ENCODE results near the gene OS9. TPM values are rescaled to one million over a fixed set of nuclear protein-coding genes. Genes with fewer than 3 reads are reported as not detected.
"Not testable (repeated sequence)": the region's sequence is repeated elsewhere in the genome, so short reads cannot be mapped to it uniquely, and the experiment has no call there.

OS9 gene, protein sequence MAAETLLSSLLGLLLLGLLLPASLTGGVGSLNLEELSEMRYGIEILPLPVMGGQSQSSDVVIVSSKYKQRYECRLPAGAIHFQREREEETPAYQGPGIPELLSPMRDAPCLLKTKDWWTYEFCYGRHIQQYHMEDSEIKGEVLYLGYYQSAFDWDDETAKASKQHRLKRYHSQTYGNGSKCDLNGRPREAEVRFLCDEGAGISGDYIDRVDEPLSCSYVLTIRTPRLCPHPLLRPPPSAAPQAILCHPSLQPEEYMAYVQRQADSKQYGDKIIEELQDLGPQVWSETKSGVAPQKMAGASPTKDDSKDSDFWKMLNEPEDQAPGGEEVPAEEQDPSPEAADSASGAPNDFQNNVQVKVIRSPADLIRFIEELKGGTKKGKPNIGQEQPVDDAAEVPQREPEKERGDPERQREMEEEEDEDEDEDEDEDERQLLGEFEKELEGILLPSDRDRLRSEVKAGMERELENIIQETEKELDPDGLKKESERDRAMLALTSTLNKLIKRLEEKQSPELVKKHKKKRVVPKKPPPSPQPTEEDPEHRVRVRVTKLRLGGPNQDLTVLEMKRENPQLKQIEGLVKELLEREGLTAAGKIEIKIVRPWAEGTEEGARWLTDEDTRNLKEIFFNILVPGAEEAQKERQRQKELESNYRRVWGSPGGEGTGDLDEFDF
- 100 to 1,000 TPM; 185 to 288 (median 224) TPM for total RNA-seq

DNA sequence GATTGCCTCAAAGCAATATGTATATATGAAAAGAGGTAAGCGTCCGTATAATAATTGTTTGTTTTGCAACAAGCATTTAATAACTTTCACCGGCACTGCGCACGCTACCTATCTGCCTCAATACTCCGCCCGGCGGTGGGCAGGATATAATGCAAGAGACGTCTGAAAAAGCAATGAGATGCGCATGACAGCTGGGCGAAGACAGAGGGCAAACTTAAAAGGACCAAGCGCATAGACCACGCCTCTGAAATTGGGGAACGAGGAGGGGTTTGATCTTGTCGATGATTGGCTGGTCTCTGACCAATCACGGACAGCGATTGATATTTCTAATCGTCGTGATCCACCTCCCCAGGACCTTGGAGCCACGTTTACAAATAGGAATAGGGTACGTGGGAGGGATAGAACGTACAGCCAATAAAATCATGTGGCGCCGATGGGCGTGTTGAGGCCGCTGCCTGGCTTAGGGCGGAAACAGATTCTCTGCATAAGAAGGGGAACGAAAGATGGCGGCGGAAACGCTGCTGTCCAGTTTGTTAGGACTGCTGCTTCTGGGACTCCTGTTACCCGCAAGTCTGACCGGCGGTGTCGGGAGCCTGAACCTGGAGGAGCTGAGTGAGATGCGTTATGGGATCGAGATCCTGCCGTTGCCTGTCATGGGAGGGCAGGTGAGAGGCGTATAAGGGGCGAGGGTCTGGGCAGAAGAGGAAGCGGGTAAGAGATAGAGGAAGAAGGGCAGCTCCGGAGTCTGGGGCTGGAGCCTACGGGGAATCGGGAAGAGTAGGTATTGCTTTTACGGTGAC, at the start of gene OS9:
Gene OS9 (plus strand): TSS at position 474 of the 800 bp plus-strand sequence. CDS start 30 bp downstream, at position 504.
- peak; percentile 94 to 98 for DNase-seq (ENCODE audit: low spot score in 2 of 2)
- peak within 1 kb of the TSS in 3 of 4 donors; percentile 87 to 91 (median 90) for H3K27ac ChIP-seq
- H3K4me1 ChIP-seq, result peaks cover 0 to 19% (median 11%) of the 10 kb centered on the region in 4 donors
- no peaks in the 10 kb centered on the region for H3K9me3 ChIP-seq
- H3K36me3 ChIP-seq, result peaks cover 2 to 33% (median 18%) of the 10 kb centered on the region in 3 donors
- H3K4me3 ChIP-seq, result peak within 1 kb of the TSS; percentile 60 to 96 (median 84)
- no peaks in the 10 kb centered on the region for H3K27me3 ChIP-seq
- WGBS, 2 donors, result 1% methylated on average over 45 of the region's 45 CpGs
- TF ChIP-seq, protein P1, sequence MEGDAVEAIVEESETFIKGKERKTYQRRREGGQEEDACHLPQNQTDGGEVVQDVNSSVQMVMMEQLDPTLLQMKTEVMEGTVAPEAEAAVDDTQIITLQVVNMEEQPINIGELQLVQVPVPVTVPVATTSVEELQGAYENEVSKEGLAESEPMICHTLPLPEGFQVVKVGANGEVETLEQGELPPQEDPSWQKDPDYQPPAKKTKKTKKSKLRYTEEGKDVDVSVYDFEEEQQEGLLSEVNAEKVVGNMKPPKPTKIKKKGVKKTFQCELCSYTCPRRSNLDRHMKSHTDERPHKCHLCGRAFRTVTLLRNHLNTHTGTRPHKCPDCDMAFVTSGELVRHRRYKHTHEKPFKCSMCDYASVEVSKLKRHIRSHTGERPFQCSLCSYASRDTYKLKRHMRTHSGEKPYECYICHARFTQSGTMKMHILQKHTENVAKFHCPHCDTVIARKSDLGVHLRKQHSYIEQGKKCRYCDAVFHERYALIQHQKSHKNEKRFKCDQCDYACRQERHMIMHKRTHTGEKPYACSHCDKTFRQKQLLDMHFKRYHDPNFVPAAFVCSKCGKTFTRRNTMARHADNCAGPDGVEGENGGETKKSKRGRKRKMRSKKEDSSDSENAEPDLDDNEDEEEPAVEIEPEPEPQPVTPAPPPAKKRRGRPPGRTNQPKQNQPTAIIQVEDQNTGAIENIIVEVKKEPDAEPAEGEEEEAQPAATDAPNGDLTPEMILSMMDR (IDR thresholded peaks at IDR 0.05), result peak; percentile 78 to 89 (median 84)
- TF ChIP-seq POLR2A (IDR thresholded peaks at IDR 0.05) (peak; percentile 73 to 80), EP300 (IDR thresholded peaks at IDR 0.05) (peak; percentile 29 to 93)

DNA sequence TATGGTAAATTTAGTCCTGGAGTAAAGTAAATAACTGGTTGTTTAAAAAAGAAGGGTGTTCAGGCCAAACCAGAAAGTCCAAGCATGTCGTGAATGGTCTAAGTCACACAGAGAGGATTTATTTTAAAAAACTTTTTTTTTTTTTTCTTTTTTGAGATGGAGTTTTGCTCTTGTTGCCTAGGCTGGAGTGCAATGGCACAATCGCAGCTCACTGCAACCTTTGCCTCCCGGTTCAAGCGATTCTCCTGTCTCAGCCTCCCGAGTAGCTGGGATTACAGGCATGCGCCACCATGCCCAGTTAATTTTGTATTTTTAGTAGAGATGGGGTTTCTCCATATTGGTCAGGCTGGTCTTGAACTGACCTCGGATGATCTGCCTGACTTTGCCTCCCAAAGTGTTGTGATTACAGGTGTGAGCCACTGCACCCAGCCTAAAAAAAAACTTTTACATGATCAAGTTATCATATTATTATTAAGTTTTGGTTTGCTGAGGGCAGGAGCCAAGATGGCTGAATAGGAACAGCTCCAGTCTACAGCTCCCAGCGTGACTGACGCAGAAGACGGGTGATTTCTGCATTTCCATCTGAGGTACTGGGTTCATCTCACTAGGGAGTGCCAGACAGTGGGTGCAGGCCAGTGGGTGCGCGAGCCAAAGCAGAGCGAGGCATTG, 47.8 kb upstream of the OS9 start:
- not testable (repeated sequence) for H3K4me1 ChIP-seq; H3K27me3 ChIP-seq; H3K4me3 ChIP-seq; H3K9me3 ChIP-seq; H3K36me3 ChIP-seq; DNase-seq (ENCODE audit: low spot score in 2 of 2); H3K27ac ChIP-seq
- 74 to 75% methylated on average over 13 of the region's 13 CpGs for WGBS, 2 donors

DNA sequence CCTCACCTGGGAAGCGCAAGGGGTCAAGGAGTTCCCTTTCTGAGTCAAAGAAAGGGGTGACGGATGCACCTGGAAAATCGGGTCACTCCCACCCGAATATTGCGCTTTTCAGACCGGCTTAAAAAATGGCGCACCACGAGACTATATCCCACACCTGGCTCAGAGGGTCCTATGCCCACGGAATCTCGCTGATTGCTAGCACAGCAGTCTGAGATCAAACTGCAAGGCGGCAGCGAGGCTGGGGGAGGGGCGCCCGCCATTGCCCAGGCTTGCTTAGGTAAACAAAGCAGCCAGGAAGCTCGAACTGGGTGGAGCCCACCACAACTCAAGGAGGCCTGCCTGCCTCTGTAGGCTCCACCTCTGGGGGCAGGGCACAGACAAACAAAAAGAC, 47.3 kb upstream of the OS9 start:
- not testable (repeated sequence) for H3K9me3 ChIP-seq; DNase-seq (ENCODE audit: low spot score in 2 of 2); H3K4me3 ChIP-seq; H3K27ac ChIP-seq; H3K4me1 ChIP-seq; H3K27me3 ChIP-seq; H3K36me3 ChIP-seq
- 96 to 99% methylated on average over 6 to 8 of the region's 15 CpGs for WGBS, 2 donors

DNA sequence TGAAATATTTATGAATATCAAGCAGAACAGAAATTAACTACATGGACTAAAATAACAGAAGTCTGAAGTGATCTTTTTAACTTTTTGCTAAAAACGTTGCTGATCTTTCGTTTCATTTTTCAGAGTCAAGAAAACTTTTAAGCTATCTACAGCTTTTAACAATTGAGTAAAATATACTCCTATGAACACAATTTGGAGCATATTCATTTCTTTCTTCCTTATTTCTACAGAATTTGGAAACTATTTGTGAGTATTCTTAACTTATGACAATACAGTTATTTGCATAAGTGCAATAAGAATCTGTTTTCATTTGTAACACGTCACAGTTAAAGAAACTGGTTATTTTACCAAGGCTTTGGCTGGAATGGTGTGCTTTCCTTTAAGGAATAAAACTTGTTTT, 39.9 kb upstream of the OS9 start:
- no peak for DNase-seq (ENCODE audit: low spot score in 2 of 2)
- no peaks in the 10 kb centered on the region for H3K9me3 ChIP-seq
- peaks cover 0 to 11% (median 0%) of the 10 kb centered on the region in 4 donors for H3K4me1 ChIP-seq
- 60 to 65% methylated on average over 3 of the region's 3 CpGs for WGBS, 2 donors
- TF ChIP-seq, protein P1 (IDR thresholded peaks at IDR 0.05), result no peak
- TF ChIP-seq POLR2A (IDR thresholded peaks at IDR 0.05) (no peak), EP300 (IDR thresholded peaks at IDR 0.05) (no peak)
- no peak overlapping the region for H3K4me3 ChIP-seq
- no peak overlapping the region for H3K27ac ChIP-seq
- no peaks in the 10 kb centered on the region for H3K27me3 ChIP-seq
- no peaks in the 10 kb centered on the region for H3K36me3 ChIP-seq

DNA sequence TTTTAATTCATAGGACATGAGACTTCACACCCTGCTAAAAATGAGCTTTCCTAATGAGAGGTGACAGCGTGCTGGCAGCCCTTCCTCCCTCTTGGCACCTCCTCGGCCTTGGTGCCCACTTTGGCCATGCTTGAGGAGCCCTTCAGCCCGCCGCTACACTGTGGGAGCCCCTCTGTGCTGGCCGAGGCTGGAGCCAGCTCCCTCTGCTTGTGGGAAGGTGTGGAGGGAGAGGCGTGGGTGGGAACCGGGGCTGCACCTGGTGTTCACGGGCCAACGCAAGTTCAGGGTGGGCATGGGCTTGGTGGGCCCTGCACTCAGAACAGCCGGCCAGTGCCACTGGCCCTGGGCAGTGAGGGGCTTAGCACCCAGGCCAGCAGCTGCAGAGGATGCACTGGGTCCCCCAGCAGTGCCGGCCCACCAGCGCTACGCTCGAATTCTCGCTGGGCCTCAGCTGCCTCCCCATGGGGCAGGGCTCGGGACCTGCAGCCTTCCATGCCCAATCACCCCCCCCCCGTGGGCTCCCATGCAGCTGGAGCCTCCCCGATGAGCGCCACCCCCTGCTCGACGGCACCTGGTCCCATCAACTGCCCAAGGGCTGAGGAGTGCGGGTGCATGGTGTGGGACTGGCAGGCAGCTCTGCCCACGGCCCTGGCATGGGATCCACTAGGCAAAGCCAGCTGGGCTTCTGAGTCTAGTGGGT, 38.2 kb upstream of the OS9 start:
- no peak for TF ChIP-seq POLR2A (IDR thresholded peaks at IDR 0.05)
- TF ChIP-seq, protein P1 (IDR thresholded peaks at IDR 0.05), result no peak
- Histone ChIP-seq H3K27me3 (no peaks in the 10 kb centered on the region), H3K4me1 (peaks cover 0 to 11% (median 0%) of the 10 kb centered on the region in 4 donors), H3K4me3 (no peak overlapping the region), H3K27ac (no peak overlapping the region), H3K9me3 (no peaks in the 10 kb centered on the region), H3K36me3 (no peaks in the 10 kb centered on the region)
- WGBS, 2 donors, result 76 to 89% methylated on average over 6 to 8 of the region's 23 CpGs
- no peak for DNase-seq (ENCODE audit: low spot score in 2 of 2)

DNA sequence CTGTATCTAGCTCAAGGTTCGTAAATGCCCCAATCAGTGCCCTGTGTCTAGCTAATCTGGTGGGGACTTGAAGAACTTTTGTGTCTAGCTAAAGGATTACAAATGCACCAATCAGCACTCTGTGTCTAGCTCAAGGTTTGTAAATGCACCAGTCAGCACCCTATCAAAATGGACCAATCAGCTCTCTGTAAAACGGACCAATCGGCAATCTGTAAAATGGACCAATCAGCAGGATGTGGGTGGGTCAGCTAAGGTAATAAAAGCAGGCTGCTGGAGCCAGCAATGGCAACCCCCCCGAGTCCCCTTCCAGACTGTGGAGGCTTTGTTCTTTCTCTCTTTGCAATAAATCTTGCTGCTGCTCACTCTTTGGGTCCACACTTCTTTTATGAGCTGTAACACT, 37.5 kb upstream of the OS9 start:
- not testable (repeated sequence) for DNase-seq (ENCODE audit: low spot score in 2 of 2); H3K27me3 ChIP-seq; H3K36me3 ChIP-seq; H3K9me3 ChIP-seq; H3K27ac ChIP-seq; H3K4me3 ChIP-seq
- H3K4me1 ChIP-seq, result peaks cover 0 to 11% (median 0%) of the 10 kb centered on the region in 4 donors
- WGBS, 2 donors, result 71 to 80% methylated on average over 4 of the region's 4 CpGs
